GM21786 (cell line): ENCODE data around the gene GABRA4.

ENCODE experiments used
- ATAC-seq: cut with Tn5 transposase; IDR thresholded peaks from one replicate; pipeline ENCODE4 v1.9.1; 2021; ENCODE audit not compliant: unreplicated experiment

Gene GABRA4

GRCh38 chr4:46979726-46980125, 13.7 kb downstream of the GABRA4 start:
- ATAC-seq: no peak

DNA sequence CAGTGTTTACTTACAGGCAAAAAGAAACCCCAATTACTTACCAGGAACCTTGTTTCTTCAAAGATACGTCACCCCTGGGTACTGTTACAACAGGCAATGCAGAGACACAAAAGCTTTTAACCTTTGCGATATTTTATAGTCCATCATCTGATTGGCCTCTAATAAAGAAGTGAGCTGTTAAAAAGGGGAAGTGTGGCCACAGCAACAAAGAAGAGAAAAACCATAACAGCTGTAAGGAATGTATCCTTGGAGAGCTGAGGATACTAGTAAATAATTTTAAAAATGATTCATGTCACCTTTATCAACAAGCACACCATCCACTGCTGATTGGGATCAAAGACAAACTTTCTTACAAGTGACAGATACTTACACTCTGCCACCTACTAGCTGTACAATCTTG, 14.1 kb downstream of the GABRA4 start:
- ATAC-seq: no peak

GRCh38 chr4:46977245-46977644, 16.1 kb downstream of the GABRA4 start:
- ATAC-seq: no peak

GRCh38 chr4:46975812-46976553, 17.4 kb downstream of the GABRA4 start:
- ATAC-seq: peak; percentile 70

DNA sequence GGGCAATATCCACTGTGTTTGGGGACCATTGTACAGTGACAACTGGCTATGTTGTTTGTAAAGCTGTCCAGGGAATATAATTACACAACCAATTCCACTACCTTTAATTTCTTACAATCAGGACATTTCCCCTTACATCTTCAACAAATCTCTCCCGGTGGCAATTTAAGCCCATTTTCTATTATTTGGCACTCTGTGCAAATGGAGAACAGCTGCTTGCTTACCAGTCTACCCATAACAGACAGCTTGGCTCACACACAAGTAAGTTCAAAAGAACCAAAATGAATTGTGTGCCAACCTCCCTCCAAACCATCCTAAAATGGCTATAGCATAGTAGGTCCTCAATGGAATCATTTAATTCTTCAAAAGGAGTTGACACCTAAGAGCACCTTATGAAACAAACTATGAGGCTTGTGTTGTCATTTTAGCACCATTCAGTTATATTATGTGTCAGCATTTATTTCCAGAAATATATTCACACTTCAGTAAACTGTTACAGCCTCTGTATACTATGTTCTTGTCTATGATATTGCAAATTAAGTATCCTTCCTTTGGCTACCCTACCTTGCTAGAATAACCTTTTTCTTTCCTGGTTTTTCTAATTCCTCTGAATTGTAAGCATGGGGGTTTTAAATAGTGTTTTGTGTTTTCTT, 18.4 kb downstream of the GABRA4 start:
- ATAC-seq: no peak

DNA sequence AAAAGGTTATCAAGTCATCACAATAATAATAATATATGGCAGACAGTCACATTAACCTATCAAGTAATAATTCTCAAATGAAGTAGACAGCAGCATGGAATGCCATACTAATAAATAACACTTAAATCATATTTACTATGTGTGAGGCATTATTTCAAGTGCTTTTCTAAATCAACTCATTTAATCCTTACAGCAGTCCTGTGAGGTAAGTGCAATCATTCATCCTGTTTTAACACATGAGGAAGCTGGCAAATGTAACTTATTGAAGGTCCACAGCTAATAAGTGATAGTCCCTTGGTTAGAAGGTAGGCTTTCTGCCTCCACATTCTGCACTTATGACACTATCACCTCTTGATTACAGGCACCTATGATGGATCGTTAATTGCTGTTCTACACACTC, 24.5 kb downstream of the GABRA4 start:
- no peak for ATAC-seq

- no peak for ATAC-seq
These were observed 25.8 kb downstream of the GABRA4 start for GRCh38 chr4:46967631-46968030.

DNA sequence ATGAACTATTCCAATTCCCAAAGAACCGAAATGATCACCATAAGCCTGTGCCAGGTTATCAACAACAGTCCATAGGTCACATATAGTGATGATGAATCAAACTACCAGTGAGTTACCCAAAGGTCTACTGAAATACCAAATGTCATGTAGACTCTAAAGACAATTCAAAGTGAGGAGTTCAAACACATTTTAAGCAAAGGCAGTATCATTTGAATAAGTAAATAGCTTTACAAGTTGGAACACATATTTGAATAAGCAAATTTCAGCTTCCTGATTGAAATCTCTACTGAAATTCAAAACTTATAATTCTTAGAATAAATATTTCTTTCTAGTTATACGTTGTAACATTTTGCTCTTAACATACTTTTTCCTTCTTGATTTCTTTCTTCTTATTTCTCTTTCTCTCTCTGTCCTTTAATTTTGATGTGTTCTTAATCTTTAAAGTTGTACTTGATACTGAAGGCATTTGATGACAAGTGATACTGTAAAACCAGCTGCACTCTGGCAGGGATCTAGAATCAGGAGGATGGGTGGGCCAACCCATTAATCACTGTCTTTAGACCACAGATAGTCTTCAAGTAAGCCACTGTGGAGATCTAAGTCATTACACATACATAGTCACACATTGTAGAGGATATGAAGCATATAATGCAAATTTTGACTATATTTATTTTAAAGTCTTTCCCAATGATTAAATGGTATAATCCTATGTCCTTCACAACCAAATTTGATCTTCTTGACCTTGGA, 34.5 kb downstream of the GABRA4 start:
- no peak for ATAC-seq

GRCh38 chr4:46956451-46956850, 36.9 kb downstream of the GABRA4 start:
- ATAC-seq: no peak

- no peak for ATAC-seq
These were observed 37.8 kb downstream of the GABRA4 start for GRCh38 chr4:46955601-46956000.

DNA sequence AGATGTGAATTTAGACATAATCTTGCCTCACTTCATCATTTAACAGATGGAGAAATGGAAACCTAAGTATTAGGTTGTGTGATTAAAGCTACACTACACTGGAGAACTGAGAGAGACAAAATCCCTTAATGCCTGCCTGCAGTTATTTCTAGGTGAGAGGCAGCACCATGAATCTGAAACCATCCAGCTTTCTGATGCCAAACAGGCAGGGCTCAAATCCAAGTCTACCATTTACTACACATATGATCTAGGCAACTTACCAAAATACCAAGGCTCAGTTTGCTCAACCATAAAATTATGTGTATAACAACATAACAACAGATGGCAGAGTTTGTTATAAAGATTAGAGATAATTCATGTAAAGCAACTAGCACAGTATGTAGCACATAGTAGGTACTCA, 38.7 kb downstream of the GABRA4 start:
- ATAC-seq: no peak

DNA sequence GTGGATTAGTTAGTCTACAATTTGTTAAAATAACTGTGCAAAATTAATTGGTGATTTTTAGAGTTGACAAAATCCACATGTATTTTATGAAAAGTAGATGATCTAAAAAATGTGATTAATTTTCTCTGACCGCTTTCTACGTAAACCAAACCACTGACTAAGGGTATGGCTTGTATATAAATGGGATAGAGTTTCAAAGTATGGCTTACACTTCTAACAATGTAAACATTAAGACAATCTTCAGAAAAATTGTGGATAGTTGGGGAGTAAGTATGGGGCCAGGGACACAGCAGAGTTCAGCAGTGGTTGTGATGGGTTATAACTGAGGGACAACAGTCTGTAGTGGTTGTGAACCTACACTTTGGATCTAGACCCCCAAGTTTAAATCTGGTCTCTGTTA, 39.8 kb downstream of the GABRA4 start:
- ATAC-seq: no peak

GRCh38 chr4:46952451-46952850, 40.9 kb downstream of the GABRA4 start:
- ATAC-seq: no peak

DNA sequence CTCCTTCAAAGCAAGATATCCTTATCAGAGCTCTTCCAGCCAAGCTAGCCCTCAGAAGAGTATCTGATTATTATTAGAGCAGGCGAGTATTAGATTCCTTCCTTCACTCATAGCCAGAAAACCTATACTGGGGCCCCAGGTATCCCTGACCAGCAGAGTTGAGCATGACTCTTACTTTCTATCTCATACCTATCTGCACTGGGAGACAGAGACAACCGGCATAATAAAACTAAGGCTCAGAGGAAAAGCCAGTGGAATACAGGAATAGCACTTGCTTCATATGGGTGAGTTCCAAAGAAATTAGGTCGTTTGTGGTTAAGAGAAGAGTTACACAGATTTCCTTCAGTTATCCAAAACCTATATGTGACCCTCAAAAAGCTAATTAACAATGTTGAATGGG, 42.6 kb downstream of the GABRA4 start:
- no peak for ATAC-seq

- no peak for ATAC-seq
These were observed 43.6 kb downstream of the GABRA4 start for GRCh38 chr4:46949822-46950221.

- no peak for ATAC-seq
These were observed 45.8 kb downstream of the GABRA4 start for GRCh38 chr4:46947541-46947940.

GRCh38 chr4:46946919-46947536, 46.4 kb downstream of the GABRA4 start:
- no peak for ATAC-seq

GRCh38 chr4:46945062-46945461, 48.3 kb downstream of the GABRA4 start:
- ATAC-seq: no peak

GRCh38 chr4:46944345-46944744, 49.0 kb downstream of the GABRA4 start:
- ATAC-seq: no peak

GRCh38 chr4:46937493-46937892, 55.9 kb downstream of the GABRA4 start:
- no peak for ATAC-seq

GRCh38 chr4:46934726-46935125, 58.7 kb downstream of the GABRA4 start:
- no peak for ATAC-seq

- ATAC-seq: no peak
These were observed 59.7 kb downstream of the GABRA4 start for GRCh38 chr4:46933686-46934085.
